ENCODE data around the gene EIF3J.

- no peak for TF ChIP-seq EP300 (IDR thresholded peaks at IDR 0.05)
- TF ChIP-seq CBX8 (IDR thresholded peaks at IDR 0.05) = no peak
- no peak for TF ChIP-seq ESRRA (IDR thresholded peaks at IDR 0.05; ENCODE audit: borderline replicate concordance, low read length)
- TF ChIP-seq POLR2A (IDR thresholded peaks at IDR 0.05; ENCODE audit: low read length) = no peak
- no peak for TF ChIP-seq REST (IDR thresholded peaks at IDR 0.05)
- TF ChIP-seq, protein P1, sequence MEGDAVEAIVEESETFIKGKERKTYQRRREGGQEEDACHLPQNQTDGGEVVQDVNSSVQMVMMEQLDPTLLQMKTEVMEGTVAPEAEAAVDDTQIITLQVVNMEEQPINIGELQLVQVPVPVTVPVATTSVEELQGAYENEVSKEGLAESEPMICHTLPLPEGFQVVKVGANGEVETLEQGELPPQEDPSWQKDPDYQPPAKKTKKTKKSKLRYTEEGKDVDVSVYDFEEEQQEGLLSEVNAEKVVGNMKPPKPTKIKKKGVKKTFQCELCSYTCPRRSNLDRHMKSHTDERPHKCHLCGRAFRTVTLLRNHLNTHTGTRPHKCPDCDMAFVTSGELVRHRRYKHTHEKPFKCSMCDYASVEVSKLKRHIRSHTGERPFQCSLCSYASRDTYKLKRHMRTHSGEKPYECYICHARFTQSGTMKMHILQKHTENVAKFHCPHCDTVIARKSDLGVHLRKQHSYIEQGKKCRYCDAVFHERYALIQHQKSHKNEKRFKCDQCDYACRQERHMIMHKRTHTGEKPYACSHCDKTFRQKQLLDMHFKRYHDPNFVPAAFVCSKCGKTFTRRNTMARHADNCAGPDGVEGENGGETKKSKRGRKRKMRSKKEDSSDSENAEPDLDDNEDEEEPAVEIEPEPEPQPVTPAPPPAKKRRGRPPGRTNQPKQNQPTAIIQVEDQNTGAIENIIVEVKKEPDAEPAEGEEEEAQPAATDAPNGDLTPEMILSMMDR (IDR thresholded peaks at IDR 0.05) = no peak; the same call in 2 of the 3 replicates
- no peak for TF ChIP-seq HES2 (IDR thresholded peaks at IDR 0.05)
- TF ChIP-seq EHMT2 (IDR thresholded peaks at IDR 0.05; ENCODE audit: low read depth) = no peak
- TF ChIP-seq SREBF2 (IDR thresholded peaks at IDR 0.05) = no peak
- no peak for TF ChIP-seq BHLHE40 (IDR thresholded peaks at IDR 0.05; ENCODE audit: low read depth, low read length)
- TF ChIP-seq PHF8 (IDR thresholded peaks at IDR 0.05; ENCODE audit: borderline replicate concordance, low read depth) = no peak
- no peak for TF ChIP-seq ZFP36 (IDR thresholded peaks at IDR 0.05; ENCODE audit: borderline replicate concordance, partially characterized antibody)
- TF ChIP-seq CEBPB (IDR thresholded peaks at IDR 0.05) = no peak
Measured at GRCh38 chr15:44532689-44533088, 4.3 kb upstream of the EIF3J start.

Data from A549 (cell line).